HepG2 (cell line): Measurements from ENCODE around the gene SLC18A3. TPM values are rescaled to one million over a fixed set of nuclear protein-coding genes. Genes with fewer than 3 reads are reported as not detected.

Source experiments
- ATAC-seq: fragments of 200-7000 bp; cut with Tn5 transposase; 3 replicates; pipeline ENCODE4 v1.9.1; 2020; ENCODE audit warnings: mild to moderate bottlenecking, moderate library complexity
- BruUV-seq: library from RNA; stranded (reverse); fragments of 400-500 nt; replicated peaks from 2 replicates; lab custom pipeline; 2021; lab: Mats Ljungman, UMichigan
- CTCF ChIA-PET: fragments of 300-600 bp; formaldehyde crosslinking; extraction: SDS; loops from one replicate; lab custom pipeline; 2021; ENCODE audit warnings: low total read pairs, inconsistent platforms, low intra/inter-chr PET ratio; lab: Yijun Ruan, JAX
- POLR2A ChIA-PET: fragments of 350-600 bp; sonication (Branson Sonifier 250); formaldehyde crosslinking; loops from one replicate; lab custom pipeline; 2020; ENCODE audit warnings: antibody characterized with exemption, inconsistent platforms; lab: Yijun Ruan, JAX
- DNase-seq: peaks from one replicate; pipeline ENCODE4 v3.0.0-alpha.2; 2015; ENCODE audit warnings: low spot score
- FAIRE-seq: peaks from 3 replicates; lab custom pipeline; 2011; peaks lifted over from hg19 to GRCh38; lab: Jason Lieb, UNC
- H2AFZ ChIP-seq: one replicate; pipeline ENCODE4 v1.6.1; 2011; ENCODE audit warnings: low read length, inconsistent platforms
- H3K27ac ChIP-seq: fragments of 300-600 bp; 3 replicates; pipeline ENCODE4 v1.8.0; 2011; ENCODE audit warnings: mixed run types, mild to moderate bottlenecking, mixed read lengths, low read length, inconsistent platforms; ENCODE audit not compliant: insufficient read depth; ENCODE audit errors: extremely low read length
- H3K27me3 ChIP-seq, 2 experiments: fragments of 200-600 bp in 1 of 2; 2 replicates in 1 of 2; 3 replicates in 1 of 2; pipeline versions ENCODE4 v1.6.0 to v1.8.0; 2011; ENCODE audit warnings: low read length in 2 of 2, mild to moderate bottlenecking in 2 of 2, moderate library complexity in 2 of 2, inconsistent platforms in 1 of 2; ENCODE audit not compliant: insufficient read depth in 2 of 2, control insufficient read depth in 1 of 2
- H3K36me3 ChIP-seq, 2 experiments: fragments of 200-600 bp in 1 of 2; replicated peaks in 1 of 2; 2 replicates in 1 of 2; 3 replicates in 1 of 2; pipeline versions ENCODE4 v1.5.1 to v1.8.0; 2011; ENCODE audit warnings: low read length in 2 of 2, inconsistent platforms in 1 of 2; ENCODE audit not compliant: insufficient read depth in 2 of 2, control insufficient read depth in 1 of 2
- H3K4me1 ChIP-seq: 2 replicates; pipeline ENCODE4 v1.5.1; 2012; ENCODE audit warnings: low read length, inconsistent platforms; ENCODE audit not compliant: insufficient read depth
- H3K4me2 ChIP-seq: 2 replicates; pipeline ENCODE4 v1.6.0; 2011; ENCODE audit warnings: low read depth, low read length, inconsistent platforms
- H3K4me3 ChIP-seq, 3 experiments: fragments of 200-600 bp in 1 of 3; sonication (generic), shearing (Covaris generic) in 1 of 3; replicated peaks in 1 of 3; 2 replicates each; pipeline ENCODE4 v1.5.1; 2011 to 2016; ENCODE audit warnings: low read length in 3 of 3, inconsistent platforms in 2 of 3, low read depth in 2 of 3, mild to moderate bottlenecking in 2 of 3, control low read depth in 1 of 3, mixed read lengths in 1 of 3; ENCODE audit not compliant: insufficient read depth in 1 of 3
- H3K79me2 ChIP-seq: one replicate; pipeline ENCODE4 v1.6.1; 2011; ENCODE audit warnings: low read length, inconsistent platforms; ENCODE audit not compliant: insufficient read depth
- H3K9ac ChIP-seq: 2 replicates; pipeline ENCODE4 v1.6.0; 2011; ENCODE audit warnings: mild to moderate bottlenecking, low read depth, low read length, inconsistent platforms; ENCODE audit not compliant: insufficient read depth
- H3K9me3 ChIP-seq: 2 replicates; pipeline ENCODE4 v1.5.1; 2012; ENCODE audit warnings: mild to moderate bottlenecking, low read length
- H4K20me1 ChIP-seq: 2 replicates; pipeline ENCODE4 v1.6.0; 2011; ENCODE audit warnings: inconsistent platforms, mild to moderate bottlenecking, low read length, moderate library complexity; ENCODE audit not compliant: insufficient read depth
- MED13 ChIP-seq: sonication (generic); formaldehyde crosslinking; IDR thresholded peaks from 2 replicates; pipeline ENCODE4 v1.5.0; 2020; ENCODE audit warnings: missing genetic modification reagents
- MEF2D ChIP-seq: sonication (generic); formaldehyde crosslinking; IDR thresholded peaks from 2 replicates; pipeline ENCODE4 v1.5.1; 2020; ENCODE audit warnings: mild to moderate bottlenecking, missing genetic modification reagents
- PAF1 ChIP-seq: IDR thresholded peaks from 2 replicates; pipeline ENCODE4 v1.6.1; 2016; ENCODE audit warnings: missing genetic modification reagents, missing compliant biosample characterization
- SMAD1 ChIP-seq: sonication (generic); formaldehyde crosslinking; IDR thresholded peaks from 2 replicates; pipeline ENCODE4 v1.4.0; 2020; ENCODE audit warnings: missing genetic modification reagents, low read depth, mild to moderate bottlenecking, borderline replicate concordance
- SMYD3 ChIP-seq: sonication (generic); formaldehyde crosslinking; IDR thresholded peaks from 2 replicates; pipeline ENCODE4 v1.8.1; 2023; ENCODE audit warnings: mild to moderate bottlenecking, missing genetic modification reagents
- SP2 ChIP-seq: sonication (generic); formaldehyde crosslinking; IDR thresholded peaks from 2 replicates; pipeline ENCODE4 v1.5.1; 2020; ENCODE audit warnings: mild to moderate bottlenecking, missing genetic modification reagents
- SRSF4 ChIP-seq: fragments of 200-400 bp; formaldehyde crosslinking; IDR thresholded peaks from one replicate; pipeline ENCODE4 v1.6.1; 2018; ENCODE audit warnings: mild to moderate bottlenecking, low read depth, low read length, moderate library complexity; ENCODE audit not compliant: poor library complexity, severe bottlenecking
- ZNF660 ChIP-seq: sonication (generic); formaldehyde crosslinking; IDR thresholded peaks from 2 replicates; pipeline ENCODE4 v1.5.1; 2020; ENCODE audit warnings: mild to moderate bottlenecking, low read depth, missing genetic modification reagents, borderline replicate concordance
- WGBS: methylation state at CpG from one replicate; pipeline ENCODE4 v1.1.6; 2017; ENCODE audit warnings: low lambda C conversion rate; 5-methylcytosine and 5-hydroxymethylcytosine counted together
- in situ Hi-C: cut with HindIII; loops from 2 replicates; pipeline ENCODE4 v1.10.0; 2017; ENCODE audit warnings: low pct_unique_long_range_greater_than_20kb; ENCODE audit not compliant: extremely low pct_ligation_motif_present
- intact Hi-C: fragments of 100-400 bp; cut with micrococcal nuclease; formaldehyde crosslinking; loops from one replicate; pipeline ENCODE4 v1.10.0; 2022; ENCODE audit not compliant: unreplicated experiment
- polyA plus RNA-seq, 8 experiments: library from polyadenylated mRNA; depleted of rRNA in 3 of 8; stranded (reverse) in 7 of 8; unstranded in 1 of 8; fragments of >200 nt; fragmentation: Illumina TruSeq in 4 of 8; extraction: Trizol in 4 of 8; gene quantifications; 2 replicates each; pipeline versions ENCODE4 v1.2.1 to v1.2.3, GENCODE V29; 2011 to 2016; ENCODE audit warnings: low read depth in 4 of 8, missing spikeins in 1 of 8, mixed read lengths in 1 of 8; ENCODE audit not compliant: insufficient read depth in 1 of 8
- total RNA-seq, 5 experiments: library from RNA; depleted of rRNA; stranded (reverse); fragments of >200 nt; fragmentation: Illumina TruSeq; extraction: Trizol; gene quantifications; 2 replicates each; pipeline ENCODE4 v1.2.3, GENCODE V29; 2016; ENCODE audit warnings: low read depth in 1 of 5
- TF ChIP-seq, protein P1 (sequence below): sonication (generic); formaldehyde crosslinking; IDR thresholded peaks from 2 replicates; pipeline ENCODE4 v1.9.0; 2021; ENCODE audit warnings: missing genetic modification reagents, borderline replicate concordance
- TF ChIP-seq, protein P2 (sequence below): IDR thresholded peaks from 2 replicates; pipeline ENCODE4 v1.6.1; 2016
- TF ChIP-seq, protein P3 (sequence below): sonication (generic); formaldehyde crosslinking; IDR thresholded peaks from 2 replicates; pipeline ENCODE4 v1.9.0; 2022; ENCODE audit warnings: low read depth, missing genetic modification reagents
- TF ChIP-seq, protein P4 (sequence below): sonication (generic); formaldehyde crosslinking; IDR thresholded peaks from 2 replicates; pipeline ENCODE4 v1.5.0; 2020; ENCODE audit warnings: missing genetic modification reagents
- TF ChIP-seq, protein P5 (sequence below): sonication (generic); formaldehyde crosslinking; IDR thresholded peaks from 2 replicates; pipeline ENCODE4 v1.8.0; 2022; ENCODE audit warnings: missing genetic modification reagents, mild to moderate bottlenecking, inconsistent platforms, borderline replicate concordance

The SLC18A3 gene
- total and polyA plus RNA-seq, 2 of the 13 experiments (the other 11 are each of a cell fraction or from before 2014, with no cell fraction given) = not detected

DNA sequence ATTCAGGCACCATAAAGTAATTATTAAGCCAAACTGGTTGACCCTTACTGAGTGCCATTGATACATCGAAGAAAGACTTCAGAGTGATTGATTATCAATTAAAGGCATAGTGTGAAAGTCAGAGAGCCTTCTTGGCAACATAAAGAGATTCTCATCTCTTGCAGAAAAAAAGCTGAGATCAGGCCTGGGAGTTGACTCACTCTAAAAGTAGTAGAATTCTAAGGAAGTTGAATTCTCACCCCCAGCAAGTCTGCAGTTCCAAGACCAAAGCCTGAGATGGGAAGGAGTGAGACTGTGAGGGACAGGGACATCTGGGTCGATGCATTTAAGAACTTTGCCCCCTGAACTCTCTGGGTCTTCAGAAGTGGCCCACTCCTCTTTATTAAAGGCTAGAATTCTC is 49.6 kb upstream of the SLC18A3 start:
- Histone ChIP-seq H4K20me1 (no peaks in the 10 kb centered on the region), H2AFZ (no peak overlapping the region), H3K36me3 (no peaks in the 10 kb centered on the region), H3K27ac (no peak overlapping the region), H3K9ac (no peak overlapping the region), H3K4me3 (no peak overlapping the region), H3K27me3 (peaks cover 2 to 14% of the 10 kb centered on the region in 2 experiments; a peak in 4 of 5 replicates), H3K4me1 (no peaks in the 10 kb centered on the region), H3K9me3 (no peaks in the 10 kb centered on the region), H3K4me2 (no peak overlapping the region), H3K79me2 (no peaks in the 10 kb centered on the region)
- DNase-seq (no peak), FAIRE-seq (no peak), ATAC-seq (no peak)
- intact Hi-C loops (no loop called here), in situ Hi-C loops (no loop called here)
- ChIA-PET CTCF (no interaction called here), POLR2A (no interaction called here)
- TF ChIP-seq, protein P1, sequence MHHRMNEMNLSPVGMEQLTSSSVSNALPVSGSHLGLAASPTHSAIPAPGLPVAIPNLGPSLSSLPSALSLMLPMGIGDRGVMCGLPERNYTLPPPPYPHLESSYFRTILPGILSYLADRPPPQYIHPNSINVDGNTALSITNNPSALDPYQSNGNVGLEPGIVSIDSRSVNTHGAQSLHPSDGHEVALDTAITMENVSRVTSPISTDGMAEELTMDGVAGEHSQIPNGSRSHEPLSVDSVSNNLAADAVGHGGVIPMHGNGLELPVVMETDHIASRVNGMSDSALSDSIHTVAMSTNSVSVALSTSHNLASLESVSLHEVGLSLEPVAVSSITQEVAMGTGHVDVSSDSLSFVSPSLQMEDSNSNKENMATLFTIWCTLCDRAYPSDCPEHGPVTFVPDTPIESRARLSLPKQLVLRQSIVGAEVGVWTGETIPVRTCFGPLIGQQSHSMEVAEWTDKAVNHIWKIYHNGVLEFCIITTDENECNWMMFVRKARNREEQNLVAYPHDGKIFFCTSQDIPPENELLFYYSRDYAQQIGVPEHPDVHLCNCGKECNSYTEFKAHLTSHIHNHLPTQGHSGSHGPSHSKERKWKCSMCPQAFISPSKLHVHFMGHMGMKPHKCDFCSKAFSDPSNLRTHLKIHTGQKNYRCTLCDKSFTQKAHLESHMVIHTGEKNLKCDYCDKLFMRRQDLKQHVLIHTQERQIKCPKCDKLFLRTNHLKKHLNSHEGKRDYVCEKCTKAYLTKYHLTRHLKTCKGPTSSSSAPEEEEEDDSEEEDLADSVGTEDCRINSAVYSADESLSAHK (CRISPR knock-in tag) = no peak
- TF ChIP-seq ZNF660 (CRISPR knock-in tag) = no peak
- TF ChIP-seq PAF1 (CRISPR knock-in tag) = no peak
- TF ChIP-seq MEF2D (CRISPR knock-in tag) = no peak
- no peak for TF ChIP-seq SP2 (CRISPR knock-in tag)
- no peak for TF ChIP-seq SRSF4
- TF ChIP-seq, protein P2, sequence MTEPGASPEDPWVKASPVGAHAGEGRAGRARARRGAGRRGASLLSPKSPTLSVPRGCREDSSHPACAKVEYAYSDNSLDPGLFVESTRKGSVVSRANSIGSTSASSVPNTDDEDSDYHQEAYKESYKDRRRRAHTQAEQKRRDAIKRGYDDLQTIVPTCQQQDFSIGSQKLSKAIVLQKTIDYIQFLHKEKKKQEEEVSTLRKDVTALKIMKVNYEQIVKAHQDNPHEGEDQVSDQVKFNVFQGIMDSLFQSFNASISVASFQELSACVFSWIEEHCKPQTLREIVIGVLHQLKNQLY = no peak
- no peak for TF ChIP-seq MED13
- TF ChIP-seq SMYD3 (CRISPR knock-in tag) = no peak
- TF ChIP-seq, protein P3, sequence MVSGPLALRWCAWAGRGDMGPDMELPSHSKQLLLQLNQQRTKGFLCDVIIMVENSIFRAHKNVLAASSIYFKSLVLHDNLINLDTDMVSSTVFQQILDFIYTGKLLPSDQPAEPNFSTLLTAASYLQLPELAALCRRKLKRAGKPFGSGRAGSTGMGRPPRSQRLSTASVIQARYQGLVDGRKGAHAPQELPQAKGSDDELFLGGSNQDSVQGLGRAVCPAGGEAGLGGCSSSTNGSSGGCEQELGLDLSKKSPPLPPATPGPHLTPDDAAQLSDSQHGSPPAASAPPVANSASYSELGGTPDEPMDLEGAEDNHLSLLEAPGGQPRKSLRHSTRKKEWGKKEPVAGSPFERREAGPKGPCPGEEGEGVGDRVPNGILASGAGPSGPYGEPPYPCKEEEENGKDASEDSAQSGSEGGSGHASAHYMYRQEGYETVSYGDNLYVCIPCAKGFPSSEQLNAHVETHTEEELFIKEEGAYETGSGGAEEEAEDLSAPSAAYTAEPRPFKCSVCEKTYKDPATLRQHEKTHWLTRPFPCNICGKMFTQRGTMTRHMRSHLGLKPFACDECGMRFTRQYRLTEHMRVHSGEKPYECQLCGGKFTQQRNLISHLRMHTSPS (CRISPR knock-in tag) = no peak
- TF ChIP-seq, protein P4, sequence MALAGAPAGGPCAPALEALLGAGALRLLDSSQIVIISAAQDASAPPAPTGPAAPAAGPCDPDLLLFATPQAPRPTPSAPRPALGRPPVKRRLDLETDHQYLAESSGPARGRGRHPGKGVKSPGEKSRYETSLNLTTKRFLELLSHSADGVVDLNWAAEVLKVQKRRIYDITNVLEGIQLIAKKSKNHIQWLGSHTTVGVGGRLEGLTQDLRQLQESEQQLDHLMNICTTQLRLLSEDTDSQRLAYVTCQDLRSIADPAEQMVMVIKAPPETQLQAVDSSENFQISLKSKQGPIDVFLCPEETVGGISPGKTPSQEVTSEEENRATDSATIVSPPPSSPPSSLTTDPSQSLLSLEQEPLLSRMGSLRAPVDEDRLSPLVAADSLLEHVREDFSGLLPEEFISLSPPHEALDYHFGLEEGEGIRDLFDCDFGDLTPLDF = no peak
- no peak for TF ChIP-seq SMAD1
- TF ChIP-seq, protein P5, sequence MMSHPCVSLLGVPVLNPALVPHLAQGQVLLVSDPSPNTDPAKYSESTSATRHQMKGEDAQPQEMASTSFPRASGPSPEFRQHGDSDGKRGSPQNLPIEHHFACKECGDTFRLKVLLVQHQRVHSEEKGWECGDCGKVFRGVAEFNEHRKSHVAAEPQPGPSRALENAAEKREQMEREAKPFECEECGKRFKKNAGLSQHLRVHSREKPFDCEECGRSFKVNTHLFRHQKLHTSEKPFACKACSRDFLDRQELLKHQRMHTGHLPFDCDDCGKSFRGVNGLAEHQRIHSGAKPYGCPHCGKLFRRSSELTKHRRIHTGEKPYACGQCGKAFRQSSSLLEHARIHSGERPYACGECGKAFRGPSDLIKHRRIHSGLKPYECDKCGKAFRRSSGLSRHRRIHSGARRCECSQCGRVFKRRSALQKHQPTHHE (CRISPR knock-in tag) = no peak
- 0% methylated on average over 2 of the region's 2 CpGs for WGBS
- BruUV-seq = no TSS peak
